Bronchial epithelial cell (primary cell): ENCODE measurements around the gene NANOS3. TPM values are rescaled to one million over a fixed set of nuclear protein-coding genes. Genes with fewer than 3 reads are reported as not detected.

Source experiments
- DNase-seq: peaks from one replicate; pipeline ENCODE4 v3.0.0-alpha.2; 2010; ENCODE audit warnings: low read depth
- FAIRE-seq: peaks from 2 replicates; lab custom pipeline; 2011; peaks lifted over from hg19 to GRCh38; lab: Jason Lieb, UNC
- H3K27me3 ChIP-seq: 2 replicates; pipeline ENCODE4 v1.5.1; 2011; ENCODE audit warnings: low read length; ENCODE audit not compliant: control insufficient read depth, insufficient read depth
- H3K36me3 ChIP-seq: 2 replicates; pipeline ENCODE4 v1.5.1; 2011; ENCODE audit warnings: low read length; ENCODE audit not compliant: control insufficient read depth, insufficient read depth
- H3K4me3 ChIP-seq: 2 replicates; pipeline ENCODE4 v1.5.1; 2011; ENCODE audit warnings: mild to moderate bottlenecking, low read depth, low read length, control low read depth
- CTCF ChIP-seq: IDR thresholded peaks from 2 replicates; pipeline ENCODE4 v1.5.1; 2011; ENCODE audit warnings: mild to moderate bottlenecking, moderate library complexity, low read length, control low read depth, inconsistent platforms; ENCODE audit not compliant: insufficient read depth, severe bottlenecking
- total RNA-seq: library from RNA; depleted of rRNA; stranded (reverse); fragments of >200 nt; gene quantifications from 2 replicates; pipeline ENCODE4 v1.2.1, GENCODE V29; 2014

NANOS3 gene
- total RNA-seq, 1 donor from 2014 or later, result 0.53 TPM

GRCh38 chr19:13839130-13839937, 37.6 kb upstream of the NANOS3 start:
- FAIRE-seq, result no peak
- H3K4me3 ChIP-seq, result peak overlapping the region; percentile 96
- no peak for TF ChIP-seq CTCF
- H3K36me3 ChIP-seq, result peaks cover 41% of the 10 kb centered on the region
- H3K27me3 ChIP-seq, result no peaks in the 10 kb centered on the region
- DNase-seq, result peak; percentile 57

GRCh38 chr19:13839938-13840304, 37.0 kb upstream of the NANOS3 start:
- DNase-seq (no peak), FAIRE-seq (no peak)
- Histone ChIP-seq H3K4me3 (peak overlapping the region; percentile 96), H3K36me3 (peaks cover 41% of the 10 kb centered on the region), H3K27me3 (no peaks in the 10 kb centered on the region)
- no peak for TF ChIP-seq CTCF

- no peak for TF ChIP-seq CTCF
- FAIRE-seq, result peak; percentile 7
- Histone ChIP-seq H3K4me3 (peak overlapping the region; percentile 96), H3K27me3 (no peaks in the 10 kb centered on the region), H3K36me3 (peaks cover 41% of the 10 kb centered on the region)
- peak; percentile 62 for DNase-seq
Measured at GRCh38 chr19:13840305-13841085, 36.4 kb upstream of the NANOS3 start.

DNA sequence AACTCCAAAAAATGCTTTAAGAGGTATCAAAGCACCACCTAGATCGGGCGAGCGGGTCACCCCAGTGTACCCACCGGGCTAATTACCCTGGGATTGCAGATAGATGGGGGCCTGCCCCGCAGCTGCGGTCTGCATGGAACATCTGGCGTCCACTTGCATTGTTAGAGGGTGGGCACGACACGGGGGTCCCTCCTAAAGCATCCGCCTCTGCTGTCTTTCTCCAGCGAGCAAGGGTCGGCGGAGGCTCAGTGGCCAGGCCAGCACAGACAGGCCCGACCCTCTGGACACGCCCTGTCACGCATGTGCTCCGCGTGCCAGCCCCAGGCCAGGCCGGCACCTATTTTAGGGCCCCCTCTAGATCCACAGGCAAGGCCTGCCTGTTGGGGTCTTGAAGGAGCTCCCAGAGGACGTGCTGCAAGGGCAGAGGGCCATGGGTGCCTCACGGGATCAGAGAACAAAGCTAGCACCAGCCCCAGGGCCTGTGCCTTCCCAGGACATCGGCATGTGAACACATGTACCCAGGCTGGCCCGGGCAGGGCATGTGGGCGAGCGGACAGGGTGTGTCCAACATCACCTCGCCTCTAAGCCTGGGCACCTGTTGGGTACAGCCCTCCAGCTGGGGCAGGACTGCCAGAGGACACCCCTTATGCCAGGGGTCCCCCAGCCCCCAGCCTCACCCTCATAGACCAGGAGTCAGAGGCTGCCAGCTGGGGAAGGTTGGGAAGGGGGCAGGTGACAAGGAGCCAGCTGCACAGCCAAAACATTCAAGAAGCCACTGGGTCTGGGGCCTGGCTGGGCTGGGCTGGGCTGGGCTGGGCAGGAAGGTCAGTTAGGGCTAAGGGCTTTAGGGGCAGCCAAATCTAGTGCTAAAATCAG, 35.6 kb upstream of the NANOS3 start:
- H3K4me3 ChIP-seq, result peak overlapping the region; percentile 96
- no peak for TF ChIP-seq CTCF
- DNase-seq (no peak), FAIRE-seq (no peak)
- H3K27me3 ChIP-seq, result no peaks in the 10 kb centered on the region
- peaks cover 34% of the 10 kb centered on the region for H3K36me3 ChIP-seq

GRCh38 chr19:13841962-13842290, 35.0 kb upstream of the NANOS3 start:
- no peak for TF ChIP-seq CTCF
- DNase-seq, result no peak
- FAIRE-seq, result no peak
- peaks cover 28% of the 10 kb centered on the region for H3K36me3 ChIP-seq
- peak overlapping the region; percentile 96 for H3K4me3 ChIP-seq
- H3K27me3 ChIP-seq, result no peaks in the 10 kb centered on the region
